ENCODE measurements around the gene ZNF511.

The ZNF511 gene

GRCh38 chr10:133353988-133354605 is 45.4 kb downstream of the ZNF511 start:
- Histone ChIP-seq H3K4me1 (ENCODE audit: insufficient read depth, low read length, severe bottlenecking) (peaks cover 7% of the 10 kb centered on the region), H2AFZ (ENCODE audit: low read length) (no peak overlapping the region), H3K4me2 (ENCODE audit: low read length) (no peak overlapping the region), H3K9ac (ENCODE audit: low read length) (no peak overlapping the region), H3F3A (ENCODE audit: insufficient read depth, low read length) (no peaks in the 10 kb centered on the region), H4K20me1 (ENCODE audit: insufficient read depth, low read length) (no peaks in the 10 kb centered on the region), H3K27ac (ENCODE audit: low read depth, low read length, poor library complexity, severe bottlenecking) (no peak overlapping the region), H3K79me2 (ENCODE audit: insufficient read depth, low read length) (no peaks in the 10 kb centered on the region), H3K4me3 (ENCODE audit: low read depth, low read length, poor library complexity, severe bottlenecking) (no peak overlapping the region), H3K9me2 (ENCODE audit: low read depth, low read length) (no peaks in the 10 kb centered on the region), H3K36me3 (ENCODE audit: insufficient read depth, low read length) (no peaks in the 10 kb centered on the region), H3K9me3 (ENCODE audit: low read length) (no peaks in the 10 kb centered on the region), H3K27me3 (ENCODE audit: insufficient read depth, low read length) (peaks cover 4% of the 10 kb centered on the region; the same call in 1 of the 2 replicates)
- TF ChIP-seq CTCF (IDR thresholded peaks at IDR 0.05; ENCODE audit: low read length) (no peak), EZH2 (IDR thresholded peaks at IDR 0.05; ENCODE audit: borderline replicate concordance, low read length) (no peak)

DNA sequence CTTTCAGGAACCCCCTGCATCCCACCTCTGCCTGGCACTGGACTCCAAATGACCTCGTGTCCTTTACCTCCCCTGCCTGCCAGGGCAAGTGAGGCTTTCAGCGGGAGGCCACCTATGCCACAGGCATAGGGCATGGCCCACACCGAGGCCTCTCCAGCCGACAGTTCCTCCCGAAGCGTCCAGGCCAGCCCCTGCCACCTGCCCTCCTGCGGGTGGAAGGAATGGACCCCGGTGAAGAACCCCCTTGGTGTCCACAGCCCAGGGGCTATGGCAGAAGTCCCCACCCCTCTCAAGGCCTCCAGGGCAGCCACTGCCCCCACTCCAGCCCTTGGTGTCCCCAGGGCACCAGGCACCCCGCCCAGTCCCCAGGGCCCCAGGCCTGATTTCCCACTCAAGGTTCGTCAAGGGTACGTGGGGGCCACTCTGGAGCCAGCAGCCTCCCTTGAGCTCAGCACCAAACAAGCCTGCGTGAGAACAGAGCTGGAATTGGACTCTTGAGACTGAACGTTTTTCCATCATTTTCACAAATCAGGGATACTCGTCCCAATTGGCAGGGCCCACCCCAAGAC is 46.0 kb downstream of the ZNF511 start:
- Histone ChIP-seq H3K9me2 (ENCODE audit: low read depth, low read length) (no peaks in the 10 kb centered on the region), H3K4me2 (ENCODE audit: low read length) (no peak overlapping the region), H3K9ac (ENCODE audit: low read length) (no peak overlapping the region), H4K20me1 (ENCODE audit: insufficient read depth, low read length) (no peaks in the 10 kb centered on the region), H3K79me2 (ENCODE audit: insufficient read depth, low read length) (no peaks in the 10 kb centered on the region), H3K4me3 (ENCODE audit: low read depth, low read length, poor library complexity, severe bottlenecking) (no peak overlapping the region), H3K36me3 (ENCODE audit: insufficient read depth, low read length) (no peaks in the 10 kb centered on the region), H2AFZ (ENCODE audit: low read length) (no peak overlapping the region), H3K9me3 (ENCODE audit: low read length) (no peaks in the 10 kb centered on the region), H3K27me3 (ENCODE audit: insufficient read depth, low read length) (peaks cover 4% of the 10 kb centered on the region; the same call in 1 of the 2 replicates), H3K27ac (ENCODE audit: low read depth, low read length, poor library complexity, severe bottlenecking) (no peak overlapping the region), H3K4me1 (ENCODE audit: insufficient read depth, low read length, severe bottlenecking) (peaks cover 7% of the 10 kb centered on the region), H3F3A (ENCODE audit: insufficient read depth, low read length) (no peaks in the 10 kb centered on the region)
- TF ChIP-seq CTCF (IDR thresholded peaks at IDR 0.05; ENCODE audit: low read length) (no peak), EZH2 (IDR thresholded peaks at IDR 0.05; ENCODE audit: borderline replicate concordance, low read length) (no peak)

GRCh38 chr10:133355266-133355665 is 46.6 kb downstream of the ZNF511 start:
- Histone ChIP-seq H3K4me1 (ENCODE audit: insufficient read depth, low read length, severe bottlenecking) (peaks cover 7% of the 10 kb centered on the region), H3K9me2 (ENCODE audit: low read depth, low read length) (no peaks in the 10 kb centered on the region), H3K27me3 (ENCODE audit: insufficient read depth, low read length) (peaks cover 4% of the 10 kb centered on the region; the same call in 1 of the 2 replicates), H3K4me3 (ENCODE audit: low read depth, low read length, poor library complexity, severe bottlenecking) (no peak overlapping the region), H3K9me3 (ENCODE audit: low read length) (no peaks in the 10 kb centered on the region), H3F3A (ENCODE audit: insufficient read depth, low read length) (no peaks in the 10 kb centered on the region), H2AFZ (ENCODE audit: low read length) (no peak overlapping the region), H4K20me1 (ENCODE audit: insufficient read depth, low read length) (no peaks in the 10 kb centered on the region), H3K9ac (ENCODE audit: low read length) (no peak overlapping the region), H3K36me3 (ENCODE audit: insufficient read depth, low read length) (no peaks in the 10 kb centered on the region), H3K79me2 (ENCODE audit: insufficient read depth, low read length) (no peaks in the 10 kb centered on the region), H3K27ac (ENCODE audit: low read depth, low read length, poor library complexity, severe bottlenecking) (no peak overlapping the region), H3K4me2 (ENCODE audit: low read length) (no peak overlapping the region)
- TF ChIP-seq EZH2 (IDR thresholded peaks at IDR 0.05; ENCODE audit: borderline replicate concordance, low read length) (no peak), CTCF (IDR thresholded peaks at IDR 0.05; ENCODE audit: low read length) (no peak)

Measured in OCI-LY1 (cell line).